H4 (cell line): ENCODE results near the gene ADH4. TPM values are rescaled to one million over a fixed set of nuclear protein-coding genes. Genes with fewer than 3 reads are reported as not detected.
"Not testable (repeated sequence)": the region's sequence is repeated elsewhere in the genome, so short reads cannot be mapped to it uniquely, and the experiment has no call there.

Experiments
- DNase-seq: peaks from one replicate; pipeline ENCODE4 v3.0.0-alpha.2; 2015; ENCODE audit warnings: low spot score
- total RNA-seq: library from RNA; depleted of rRNA; stranded (reverse); fragments of >200 nt; shearing (Covaris generic); gene quantifications from 2 replicates; pipeline ENCODE4 v1.2.3, GENCODE V29; 2014

Gene ADH4
- total RNA-seq, 1 experiment from 2014 or later = not detected

DNA sequence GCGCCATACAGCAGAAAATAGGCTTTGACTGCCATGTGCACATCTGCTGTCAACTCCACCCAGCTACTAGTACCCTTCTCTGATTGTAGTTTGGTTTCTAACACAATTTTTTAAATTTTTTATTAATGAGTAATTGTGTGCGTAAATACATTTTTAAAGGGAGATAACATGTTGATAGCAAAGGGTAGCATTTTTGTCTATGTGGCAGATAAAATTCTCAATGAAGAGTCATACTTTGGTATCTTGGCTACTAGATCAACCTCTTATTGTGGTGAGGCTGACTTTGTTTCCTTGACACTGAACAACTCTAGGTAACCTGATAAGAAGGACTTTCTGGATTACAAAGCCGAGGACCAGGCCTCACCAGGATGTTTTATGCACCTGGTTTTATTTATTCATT is 9.5 kb downstream of the ADH4 start:
- no peak for DNase-seq

DNA sequence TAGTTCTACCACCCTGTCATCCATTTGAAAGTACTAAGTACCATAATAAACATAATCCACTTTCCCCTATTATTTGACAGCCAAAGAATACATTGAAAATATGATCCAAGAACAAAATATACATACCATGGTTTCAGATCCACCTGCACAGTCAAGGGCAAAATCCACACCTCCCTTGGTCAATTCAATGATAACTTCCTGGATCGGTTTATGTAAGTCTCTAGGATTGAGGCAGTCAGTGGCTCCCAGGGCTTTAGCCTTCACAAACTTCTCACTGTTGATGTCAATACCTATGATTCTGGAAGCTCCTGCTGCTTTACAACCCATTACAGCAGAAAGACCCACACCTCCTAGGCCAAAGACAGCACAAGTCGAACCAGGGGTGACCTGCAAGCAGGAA is 12.7 kb downstream of the ADH4 start:
- no peak for DNase-seq

DNA sequence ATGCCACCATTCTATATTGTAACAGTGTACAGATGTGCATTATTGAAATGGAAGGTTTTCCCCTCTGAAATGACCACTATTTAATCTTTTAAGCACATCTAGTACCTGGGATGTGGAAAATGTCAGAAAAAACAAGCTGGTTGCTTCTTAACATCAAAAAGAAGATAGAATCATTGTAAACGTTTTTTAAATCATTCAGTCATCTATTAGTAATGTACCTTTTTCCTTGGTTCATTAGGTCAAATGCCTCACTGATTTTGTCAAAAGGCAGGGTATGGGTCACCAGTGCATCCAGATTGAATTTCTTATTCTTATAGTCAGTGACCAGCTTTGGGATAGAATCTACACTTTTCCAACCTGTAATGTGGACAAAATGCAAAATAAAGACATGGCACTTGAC is 17.7 kb downstream of the ADH4 start:
- DNase-seq = no peak

DNA sequence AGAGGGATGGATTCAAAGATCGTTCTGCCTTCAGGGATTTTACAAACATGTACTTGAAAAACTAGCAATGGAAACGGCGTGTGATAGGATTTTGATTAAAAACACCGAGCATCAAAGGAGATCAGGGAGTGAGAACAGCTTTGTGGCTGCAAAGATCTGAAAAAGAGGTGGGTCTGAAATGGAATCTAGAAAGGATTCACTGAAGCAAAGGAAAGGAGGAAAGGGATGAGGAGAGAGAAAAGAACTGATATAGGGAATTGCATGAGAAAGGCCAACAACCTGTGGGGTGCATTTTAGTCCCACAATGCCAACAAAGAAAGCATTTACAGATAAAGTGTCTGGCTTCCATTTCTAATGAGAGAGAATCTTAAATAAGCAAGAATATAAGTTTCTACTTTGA is 23.1 kb downstream of the ADH4 start:
- DNase-seq = no peak

DNA sequence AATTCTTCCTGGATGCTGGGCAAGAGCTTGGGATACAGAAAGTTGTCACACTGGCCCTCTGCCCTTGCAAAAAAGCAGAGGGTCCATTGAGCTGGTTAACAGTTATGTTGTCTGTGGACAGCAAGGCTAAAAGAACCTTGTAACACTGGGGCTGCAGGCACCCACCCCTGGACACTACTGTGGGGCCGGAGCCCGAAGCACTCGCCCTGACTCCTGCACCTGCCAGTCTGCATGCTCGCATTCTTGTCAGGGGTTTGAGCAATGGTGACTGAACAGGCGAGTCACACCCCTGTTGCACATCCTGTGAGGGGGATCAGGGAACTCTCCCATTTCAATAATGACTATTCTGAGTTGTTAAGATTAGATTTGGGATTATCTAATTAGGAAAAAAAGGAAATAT is 23.6 kb downstream of the ADH4 start:
- DNase-seq = no peak

DNA sequence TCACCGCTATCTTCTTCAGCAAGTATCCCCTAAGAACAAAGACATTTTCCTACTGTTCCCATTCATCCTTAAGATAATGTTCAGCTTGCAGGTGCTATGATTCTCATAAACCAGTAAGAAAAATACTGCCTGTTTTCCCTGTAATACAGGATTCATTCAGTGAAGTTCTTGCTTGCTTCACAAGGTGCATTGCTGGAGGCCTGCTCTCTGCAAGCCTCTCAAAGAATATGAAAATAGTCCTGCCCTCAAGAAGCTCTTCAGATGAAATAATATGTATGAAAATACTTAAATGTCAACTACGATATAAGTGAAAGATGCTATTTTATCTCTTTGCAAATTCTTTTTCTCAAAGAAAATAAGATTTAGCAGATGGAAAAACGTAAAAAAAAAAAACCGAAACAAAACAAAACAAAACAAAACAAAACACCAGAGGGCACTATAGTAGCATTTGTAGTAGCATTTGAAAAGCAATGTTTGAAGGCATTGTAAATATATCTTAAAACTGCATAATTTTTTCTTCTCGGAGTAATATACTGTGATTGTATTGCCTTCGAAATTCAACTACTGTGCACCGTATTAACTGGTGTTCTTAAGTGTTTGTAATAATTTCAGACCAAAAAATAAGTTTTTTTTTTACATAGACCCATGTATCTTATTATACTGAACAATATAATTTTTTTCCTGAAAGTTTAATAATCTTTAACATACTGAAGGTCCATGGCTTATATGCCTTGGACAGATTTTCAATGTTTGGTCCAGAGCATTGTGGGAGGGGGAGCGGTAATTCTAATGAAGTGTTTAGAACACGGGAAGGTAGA is 26.0 kb downstream of the ADH4 start:
- DNase-seq = no peak

DNA sequence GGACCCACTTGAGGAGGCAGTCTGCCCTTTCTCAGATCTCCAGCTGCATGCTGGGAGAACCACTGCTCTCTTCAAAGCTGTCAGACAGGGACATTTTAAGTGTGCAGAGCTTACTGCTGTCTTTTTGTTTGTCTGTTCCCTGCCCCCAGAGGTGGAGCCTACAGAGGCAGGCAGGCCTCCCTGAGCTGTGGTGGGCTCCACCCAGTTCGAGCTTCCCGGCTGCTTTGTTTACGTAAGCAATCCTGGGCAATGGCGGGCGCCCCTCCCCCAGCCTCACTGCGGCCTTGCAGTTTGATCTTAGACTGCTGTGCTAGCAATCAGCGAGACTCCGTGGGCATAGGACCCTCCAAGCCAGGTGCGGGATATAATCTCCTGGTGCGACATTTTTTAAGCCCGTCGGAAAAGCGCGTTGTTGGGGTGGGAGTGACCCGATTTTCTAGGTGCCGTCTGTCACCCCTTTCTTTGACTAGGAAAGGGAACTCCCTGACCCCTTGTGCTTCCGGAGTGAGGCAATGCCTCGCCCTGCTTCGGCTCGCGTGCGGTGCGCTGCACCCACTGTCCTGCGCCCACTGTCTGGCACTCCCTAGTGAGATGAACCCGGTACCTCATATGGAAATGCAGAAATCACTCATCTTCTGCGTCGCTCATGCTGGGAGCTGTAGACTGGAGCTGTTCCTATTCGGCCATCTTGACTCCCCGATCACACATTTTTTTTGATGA is 26.8 kb downstream of the ADH4 start:
- DNase-seq = not testable (repeated sequence)

DNA sequence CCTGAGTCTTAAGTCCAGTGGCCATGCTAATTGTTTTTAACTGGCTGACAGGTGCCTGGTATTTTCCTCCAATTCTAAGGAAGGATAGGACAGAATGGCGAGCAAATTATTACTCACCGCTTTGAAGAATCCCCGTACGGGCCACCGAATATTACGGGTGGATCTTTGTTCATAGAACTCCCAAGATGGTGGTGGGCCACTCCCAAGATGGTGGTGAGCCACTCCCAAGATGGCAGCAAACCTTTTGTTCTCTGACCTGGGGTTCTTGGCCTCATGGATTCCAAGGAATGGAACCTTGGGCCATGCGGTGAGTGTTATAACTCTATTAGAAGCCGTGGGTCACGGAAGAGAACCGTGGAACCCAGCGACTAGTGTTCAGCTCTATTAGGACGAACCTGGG is 34.8 kb downstream of the ADH4 start:
- not testable (repeated sequence) for DNase-seq

DNA sequence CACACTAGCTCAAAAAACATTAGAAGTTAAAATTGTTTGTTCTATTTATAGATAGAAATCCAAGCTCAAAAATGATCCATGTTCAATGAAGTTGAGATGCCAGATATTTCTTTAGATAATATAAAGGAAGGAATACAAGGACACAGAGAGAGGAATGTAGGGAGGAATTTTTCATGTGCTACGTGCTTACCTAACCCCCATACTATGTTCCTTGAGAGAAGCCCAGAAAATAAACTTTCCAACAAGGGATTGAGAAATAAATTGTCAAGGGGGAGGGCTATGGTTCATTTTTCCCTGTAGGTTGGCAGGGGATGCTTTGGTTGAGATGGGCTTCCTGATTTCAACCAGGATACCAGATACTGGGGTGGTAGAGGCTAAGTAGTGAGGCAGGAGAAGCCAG is 39.9 kb downstream of the ADH4 start:
- no peak for DNase-seq

DNA sequence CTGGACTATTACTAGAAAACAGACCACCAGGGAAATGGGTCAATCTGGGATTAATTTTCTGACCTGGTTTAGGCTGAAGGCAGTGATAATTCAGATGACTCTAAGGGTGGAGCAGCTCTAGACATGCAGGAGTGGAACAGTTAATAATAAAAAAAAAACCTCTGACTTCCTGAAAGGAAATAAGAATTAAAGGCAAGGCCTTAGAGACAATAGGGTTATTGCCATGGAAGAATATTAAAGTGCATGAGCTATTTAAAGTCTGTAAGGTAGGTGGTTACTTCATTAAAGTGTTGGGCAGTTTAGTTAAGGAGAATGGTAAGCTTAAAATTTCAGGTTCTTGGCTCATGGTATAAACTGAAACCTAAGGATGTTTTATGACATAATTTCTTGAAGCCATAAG is 40.9 kb downstream of the ADH4 start:
- no peak for DNase-seq

DNA sequence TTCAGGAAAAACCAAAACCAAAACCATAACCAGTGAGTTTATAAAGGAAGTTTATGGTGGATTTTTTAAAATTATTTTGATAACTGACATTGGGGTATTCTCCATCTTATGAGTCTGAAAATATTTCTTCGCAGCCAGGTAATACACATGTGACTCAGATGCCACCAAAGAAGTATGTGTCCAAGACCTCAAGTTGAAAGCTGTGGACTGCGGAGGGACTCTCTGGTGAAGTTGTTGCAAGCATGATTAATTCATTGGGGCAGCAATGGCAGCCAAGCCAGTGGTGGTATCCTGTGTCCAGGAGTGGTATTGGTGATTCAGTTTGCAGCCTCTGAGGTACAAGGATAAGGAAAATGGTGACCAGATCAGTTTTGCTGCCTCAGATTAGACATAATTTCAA is 41.5 kb downstream of the ADH4 start:
- no peak for DNase-seq

DNA sequence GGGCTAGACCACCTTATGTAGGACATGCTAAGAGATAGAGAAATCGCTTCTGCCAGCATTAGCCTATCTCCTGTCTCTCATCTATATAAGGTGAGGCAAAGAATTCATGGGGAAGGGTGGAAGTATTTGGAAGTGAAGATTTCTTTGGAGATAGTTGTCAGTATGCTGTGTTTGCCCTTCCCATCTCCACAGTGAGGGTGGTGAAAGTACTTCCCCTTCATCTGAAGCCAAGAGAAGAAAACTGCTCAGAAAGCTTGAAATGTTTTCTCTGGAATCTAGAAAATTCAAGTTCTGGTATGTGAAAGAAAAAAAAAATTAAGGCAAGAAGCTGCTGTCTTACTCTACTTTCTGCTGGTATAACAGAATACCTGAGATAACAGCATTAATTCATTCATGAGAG is 43.2 kb downstream of the ADH4 start:
- no peak for DNase-seq

DNA sequence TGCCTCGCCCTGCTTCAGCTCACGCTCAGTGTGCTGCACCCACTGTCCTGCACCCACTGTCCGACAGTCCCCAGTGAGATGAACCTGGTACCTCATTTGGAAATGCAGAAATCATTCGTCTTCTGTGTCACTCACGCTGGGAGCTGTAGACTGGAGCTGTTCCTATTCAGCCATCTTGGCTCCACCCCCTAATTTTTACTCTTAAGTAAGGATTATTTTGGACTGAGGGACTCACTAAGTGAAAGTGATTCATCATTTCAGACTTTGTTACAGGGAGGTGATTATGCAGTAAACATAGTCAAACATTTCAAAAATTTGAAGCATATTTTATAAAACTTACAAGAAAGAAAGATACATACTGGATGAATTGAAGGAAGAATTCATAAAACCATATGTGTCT is 44.3 kb downstream of the ADH4 start:
- not testable (repeated sequence) for DNase-seq

DNA sequence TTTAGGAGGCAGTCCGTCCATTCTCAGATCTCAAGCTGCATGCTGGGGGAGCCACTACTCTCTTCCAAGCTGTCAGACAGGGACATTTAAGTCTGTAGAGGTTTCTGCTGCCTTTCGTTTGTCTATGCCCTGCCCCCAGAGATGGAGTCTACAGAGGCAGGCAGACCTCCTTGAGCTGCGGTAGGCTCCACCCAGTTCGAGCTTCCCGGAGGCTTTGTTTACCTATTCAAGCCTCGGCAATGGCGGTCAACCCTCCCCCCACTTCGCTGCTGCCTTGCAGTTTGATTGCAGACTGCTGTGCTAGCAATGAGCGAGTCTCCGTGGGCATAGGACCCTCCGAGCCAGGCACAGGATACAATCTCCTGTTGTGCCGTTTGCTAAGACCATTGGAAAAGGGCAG is 44.8 kb downstream of the ADH4 start:
- no peak for DNase-seq

DNA sequence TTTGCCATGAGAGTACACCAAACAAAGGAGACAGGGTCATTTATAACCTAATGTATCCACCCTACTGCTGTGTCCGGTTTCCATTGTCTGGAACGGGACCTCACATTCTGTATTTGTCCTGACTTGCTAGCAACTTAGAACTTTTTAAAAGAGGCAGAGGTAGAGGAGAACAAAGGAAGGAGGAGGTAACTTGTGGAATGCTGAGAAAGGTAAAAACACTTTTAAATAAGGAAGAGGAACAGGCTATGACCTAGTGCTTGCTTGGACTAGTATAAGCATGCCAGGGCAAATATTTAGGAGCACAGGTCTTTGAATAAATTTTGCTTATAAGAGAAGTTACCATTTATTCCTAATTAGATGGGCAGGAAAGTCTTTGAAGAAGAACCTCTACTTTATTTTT is 52.3 kb downstream of the ADH4 start:
- DNase-seq = not testable (repeated sequence)

DNA sequence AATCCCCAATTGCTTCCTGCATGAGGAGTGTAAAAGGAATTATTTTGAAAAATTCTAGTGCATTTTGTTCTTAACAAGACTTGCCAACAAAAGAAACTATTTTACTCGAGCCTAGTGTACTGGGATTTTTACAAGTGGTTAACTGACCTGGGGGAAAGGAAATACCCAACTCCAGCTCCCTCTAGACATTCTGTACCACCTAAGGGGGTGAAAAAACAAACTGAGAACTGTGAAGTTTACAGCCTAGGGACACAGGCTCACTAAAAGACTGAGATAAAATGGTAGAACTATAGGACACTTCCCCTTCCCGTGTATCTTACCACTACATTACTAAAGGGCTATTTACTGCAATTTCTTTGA is 52.9 kb downstream of the ADH4 start:
- no peak for DNase-seq

DNA sequence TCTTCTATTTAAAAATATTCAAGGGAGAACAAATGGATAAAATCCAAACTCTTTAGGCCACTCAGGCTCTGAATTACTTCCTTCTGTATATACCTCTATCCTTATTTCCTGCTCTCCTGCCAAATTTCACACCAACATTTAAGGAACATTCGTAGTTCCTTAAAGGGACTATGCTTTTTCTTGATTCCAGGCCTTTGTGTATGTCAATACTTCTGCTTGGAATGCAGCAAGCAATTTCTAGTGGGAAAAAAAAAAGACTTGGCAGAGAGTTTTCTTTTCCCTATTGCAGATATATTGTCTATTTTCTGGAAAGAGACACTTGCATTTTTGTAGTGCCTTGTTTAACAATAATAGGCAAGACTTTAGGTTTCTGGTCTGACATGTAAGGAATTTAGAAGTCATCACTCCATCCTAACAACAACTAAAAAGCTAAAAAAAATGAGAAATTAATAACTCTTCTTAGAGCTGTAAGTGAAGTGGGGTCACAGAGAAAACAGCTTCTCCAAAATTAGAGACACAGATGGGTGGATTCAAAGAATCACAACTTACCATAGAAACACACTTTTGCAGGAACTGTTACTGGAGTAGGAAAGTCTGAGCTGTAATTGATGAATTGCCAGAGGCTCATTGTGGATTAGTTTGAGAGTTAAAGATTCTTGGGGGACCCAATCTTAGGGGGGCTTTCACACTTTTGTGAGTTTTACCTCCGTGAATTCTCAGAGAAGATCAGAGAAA is 53.4 kb downstream of the ADH4 start:
- no peak for DNase-seq

DNA sequence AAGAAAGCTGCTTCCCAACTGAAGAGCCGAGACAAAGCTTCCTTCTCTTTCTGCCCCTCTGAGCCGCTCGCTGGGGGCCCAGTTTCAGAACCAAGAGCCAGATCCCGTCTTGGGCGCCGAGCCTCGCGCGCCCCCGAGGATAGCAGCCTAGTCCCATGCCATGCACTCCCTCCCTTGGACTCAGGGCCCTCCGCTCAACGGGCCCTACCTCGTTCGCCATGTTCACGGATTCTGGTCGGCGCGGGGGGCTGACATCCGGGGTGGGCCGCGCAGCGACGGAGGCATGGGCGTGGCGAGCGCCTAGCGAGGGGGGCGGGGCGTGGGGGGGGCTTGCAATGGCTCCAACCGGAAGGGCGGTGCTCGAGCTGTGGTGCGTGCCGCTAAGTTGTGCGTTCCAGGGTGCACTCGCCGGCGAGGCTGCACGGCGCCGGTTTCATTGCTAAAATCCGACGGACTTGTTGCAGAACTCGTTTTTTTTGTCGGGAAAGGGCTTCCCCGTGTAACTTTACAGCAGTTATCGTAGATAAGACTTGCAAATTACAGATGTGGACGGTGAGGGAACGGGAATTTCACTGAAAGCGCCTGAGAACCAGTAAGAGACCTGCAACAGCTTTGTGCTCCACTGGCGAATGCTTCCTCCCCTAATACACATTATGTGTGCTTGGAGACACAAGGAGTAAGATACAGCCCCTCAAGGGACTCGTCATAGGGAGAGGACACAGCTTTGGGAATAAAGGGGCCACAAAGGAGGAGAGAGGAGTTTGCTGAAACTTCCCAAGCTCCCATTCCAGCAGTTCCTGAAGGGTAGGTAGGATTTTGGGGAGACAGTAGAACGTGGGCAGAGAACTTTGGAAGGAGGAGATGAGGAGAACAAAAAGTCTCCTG is 55.4 kb downstream of the ADH4 start, which contains the start of gene ADH5:
ADH5 (minus strand) TSS at position 308 of the 885 bp plus-strand sequence; CDS start at position 220, 88 bp downstream.
- DNase-seq = peak; percentile 80

DNA sequence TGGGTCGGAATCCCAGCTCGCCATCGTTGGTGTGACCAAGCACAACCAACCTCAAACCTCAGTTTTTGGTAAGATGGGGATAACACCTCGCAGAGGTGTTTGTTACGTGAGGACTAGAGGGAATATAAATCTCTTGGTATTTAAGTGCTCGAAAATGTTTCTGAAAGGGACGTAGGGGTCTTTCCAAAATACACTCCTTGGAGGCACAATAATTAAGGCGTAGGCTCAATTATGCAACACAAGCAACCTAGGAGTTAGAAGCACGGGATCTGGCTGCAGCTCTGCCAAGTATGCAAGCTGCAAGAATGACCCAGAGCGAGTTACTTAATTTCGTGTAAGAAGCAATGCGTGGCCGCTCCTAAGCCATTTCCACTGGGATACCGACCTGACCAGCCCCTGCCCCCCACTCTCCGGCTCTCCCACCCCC is 56.1 kb downstream of the ADH4 start:
- DNase-seq = peak; percentile 53

DNA sequence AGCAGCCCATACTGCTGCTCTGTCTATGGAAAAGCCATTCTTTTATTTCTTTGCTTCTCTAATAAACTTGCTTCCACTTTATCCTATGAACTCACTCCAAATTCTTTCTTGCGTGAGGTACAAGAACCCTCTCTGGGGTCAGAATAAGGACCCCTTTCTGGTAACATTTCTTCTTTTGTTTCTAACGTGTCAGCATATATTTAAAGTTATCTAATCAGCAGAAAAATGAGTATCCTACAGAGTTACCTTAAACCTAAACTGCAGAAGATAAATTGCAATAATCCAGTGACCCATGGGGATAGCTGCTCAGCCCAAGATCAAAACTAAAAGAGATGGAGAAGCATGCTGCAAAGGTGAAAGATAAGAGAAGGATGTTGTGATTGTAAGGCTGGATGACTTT is 59.5 kb downstream of the ADH4 start:
- DNase-seq = no peak

DNA sequence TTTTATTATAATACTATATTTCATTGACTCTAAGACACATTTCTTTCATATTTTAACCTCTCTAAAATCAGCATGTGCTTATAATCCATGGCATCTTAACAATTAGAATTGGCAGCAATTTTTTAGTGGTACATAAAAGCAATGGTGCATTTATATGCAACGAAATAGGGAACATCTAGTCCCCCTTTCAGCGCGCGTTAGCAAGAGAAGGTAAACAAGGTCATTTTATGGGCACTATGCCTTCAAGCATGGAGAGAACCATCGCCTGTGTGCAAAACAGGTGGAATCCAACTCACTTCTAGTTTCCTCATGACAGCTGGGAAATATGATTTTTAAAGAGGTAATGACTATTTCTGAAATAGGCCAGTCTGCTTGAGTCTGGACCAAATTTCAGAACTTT is 61.9 kb downstream of the ADH4 start:
- no peak for DNase-seq

DNA sequence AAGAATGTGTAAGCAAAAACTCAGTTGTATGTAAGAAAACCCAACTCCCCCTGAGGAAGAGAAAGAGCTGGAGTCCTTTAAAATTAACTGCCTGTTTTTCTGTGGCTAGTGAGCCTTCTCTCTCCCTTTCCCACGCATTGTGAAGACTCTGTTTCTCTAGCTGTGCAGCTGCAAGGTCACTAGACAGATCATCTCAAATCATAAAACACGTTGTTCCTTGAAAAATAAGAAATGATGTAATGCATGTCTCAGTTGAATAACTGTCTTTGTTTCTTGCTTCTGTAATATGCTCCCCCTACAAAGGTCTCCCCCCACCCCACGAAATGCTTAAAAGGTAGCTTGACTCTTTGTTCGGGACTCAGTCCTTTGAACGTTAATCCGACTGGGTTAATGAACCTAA is 63.2 kb downstream of the ADH4 start:
- DNase-seq = not testable (repeated sequence)
